Measurements from ENCODE around the gene CDCA7L. TPM values are rescaled to one million over a fixed set of nuclear protein-coding genes. Genes with fewer than 3 reads are reported as not detected.
"Not testable (repeated sequence)": the region's sequence is repeated elsewhere in the genome, so short reads cannot be mapped to it uniquely, and the experiment has no call there.

CDCA7L gene
- total RNA-seq, 4 donors from 2014 or later, result 12.6 to 61.7 (median 18.5) TPM

DNA sequence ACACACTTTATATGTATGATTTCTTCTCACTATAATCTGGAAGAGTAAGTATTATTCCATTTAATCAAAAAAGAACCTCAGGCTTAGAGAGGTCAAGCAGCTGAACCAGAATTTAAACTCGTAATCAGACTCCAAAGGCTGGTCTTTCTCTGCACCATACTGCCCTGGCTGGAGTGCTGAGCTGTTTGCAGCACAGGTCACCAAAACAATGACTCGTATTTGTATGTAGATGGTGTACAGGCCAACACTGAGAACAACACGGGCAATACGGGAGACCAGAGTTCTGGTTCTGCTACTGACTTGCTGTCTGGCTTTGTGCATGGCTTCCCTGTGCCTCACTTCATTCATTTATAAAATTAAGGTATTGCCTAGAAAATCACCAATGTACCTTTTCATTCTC lies 57.9 kb downstream of the CDCA7L start:
- DNase-seq, result no peak
- Histone ChIP-seq H3K4me1 (no peaks in the 10 kb centered on the region), H3K4me3 (no peak overlapping the region), H3K27ac (no peak overlapping the region), H3K27me3 (no peaks in the 10 kb centered on the region), H3K9me3 (no peaks in the 10 kb centered on the region), H3K36me3 (no peaks in the 10 kb centered on the region)
- intact Hi-C loops (cut with DNase I; ENCODE audit: low total_unique reads), result no loop called here
- no peak for TF ChIP-seq POLR2A (IDR thresholded peaks at IDR 0.05)
- TF ChIP-seq, protein P1, sequence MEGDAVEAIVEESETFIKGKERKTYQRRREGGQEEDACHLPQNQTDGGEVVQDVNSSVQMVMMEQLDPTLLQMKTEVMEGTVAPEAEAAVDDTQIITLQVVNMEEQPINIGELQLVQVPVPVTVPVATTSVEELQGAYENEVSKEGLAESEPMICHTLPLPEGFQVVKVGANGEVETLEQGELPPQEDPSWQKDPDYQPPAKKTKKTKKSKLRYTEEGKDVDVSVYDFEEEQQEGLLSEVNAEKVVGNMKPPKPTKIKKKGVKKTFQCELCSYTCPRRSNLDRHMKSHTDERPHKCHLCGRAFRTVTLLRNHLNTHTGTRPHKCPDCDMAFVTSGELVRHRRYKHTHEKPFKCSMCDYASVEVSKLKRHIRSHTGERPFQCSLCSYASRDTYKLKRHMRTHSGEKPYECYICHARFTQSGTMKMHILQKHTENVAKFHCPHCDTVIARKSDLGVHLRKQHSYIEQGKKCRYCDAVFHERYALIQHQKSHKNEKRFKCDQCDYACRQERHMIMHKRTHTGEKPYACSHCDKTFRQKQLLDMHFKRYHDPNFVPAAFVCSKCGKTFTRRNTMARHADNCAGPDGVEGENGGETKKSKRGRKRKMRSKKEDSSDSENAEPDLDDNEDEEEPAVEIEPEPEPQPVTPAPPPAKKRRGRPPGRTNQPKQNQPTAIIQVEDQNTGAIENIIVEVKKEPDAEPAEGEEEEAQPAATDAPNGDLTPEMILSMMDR (IDR thresholded peaks at IDR 0.05), result no peak

DNA sequence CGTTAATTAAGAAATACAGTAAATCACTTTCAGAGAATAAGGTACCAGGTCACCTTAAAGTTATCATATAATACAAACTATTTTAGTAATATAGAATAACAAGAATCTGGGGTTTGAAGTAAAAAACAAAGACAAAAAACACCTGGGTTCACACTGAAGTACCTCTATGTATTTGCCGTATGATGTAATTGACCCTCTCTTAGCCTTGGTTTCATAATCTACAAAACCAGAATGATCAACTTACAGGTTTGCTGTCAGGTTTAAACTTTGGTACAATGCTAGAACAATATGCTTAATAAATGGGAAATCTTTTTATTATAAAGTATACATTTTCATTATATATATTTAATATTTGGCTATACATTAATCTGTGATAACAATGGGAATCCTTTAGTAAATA lies 58.3 kb downstream of the CDCA7L start:
- no peaks in the 10 kb centered on the region for H3K36me3 ChIP-seq
- H3K27ac ChIP-seq, result no peak overlapping the region
- no peak for DNase-seq
- H3K4me1 ChIP-seq, result no peaks in the 10 kb centered on the region
- no peak overlapping the region for H3K4me3 ChIP-seq
- intact Hi-C loops (cut with DNase I; ENCODE audit: low total_unique reads), result no loop called here
- TF ChIP-seq, protein P1 (IDR thresholded peaks at IDR 0.05), result no peak
- no peak for TF ChIP-seq POLR2A (IDR thresholded peaks at IDR 0.05)
- no peaks in the 10 kb centered on the region for H3K9me3 ChIP-seq
- no peaks in the 10 kb centered on the region for H3K27me3 ChIP-seq

DNA sequence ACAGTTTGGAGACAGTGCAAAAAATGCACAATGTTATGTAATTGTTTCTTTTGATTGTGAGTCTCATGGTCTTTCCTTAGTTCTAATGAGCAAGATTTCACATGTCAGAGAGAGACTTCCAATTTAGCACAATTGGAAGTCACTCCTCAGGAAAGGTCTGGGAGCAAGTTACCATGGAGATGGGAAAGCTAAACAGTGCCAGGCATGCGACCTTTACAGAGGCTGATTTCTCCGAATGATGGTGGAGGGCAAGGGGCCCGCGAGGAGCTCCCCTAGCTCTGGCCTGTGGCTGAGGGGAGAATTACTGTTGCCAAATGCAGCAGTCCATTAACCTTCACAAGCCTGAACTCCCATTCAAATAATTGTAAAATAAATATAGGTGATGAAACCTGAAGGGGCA lies 59.3 kb downstream of the CDCA7L start:
- Histone ChIP-seq H3K9me3 (no peaks in the 10 kb centered on the region), H3K27ac (no peak overlapping the region), H3K4me3 (no peak overlapping the region), H3K27me3 (no peaks in the 10 kb centered on the region), H3K4me1 (no peaks in the 10 kb centered on the region), H3K36me3 (no peaks in the 10 kb centered on the region)
- TF ChIP-seq, protein P1 (IDR thresholded peaks at IDR 0.05), result no peak
- no peak for TF ChIP-seq POLR2A (IDR thresholded peaks at IDR 0.05)
- intact Hi-C loops (cut with DNase I; ENCODE audit: low total_unique reads), result no loop called here
- no peak for DNase-seq

DNA sequence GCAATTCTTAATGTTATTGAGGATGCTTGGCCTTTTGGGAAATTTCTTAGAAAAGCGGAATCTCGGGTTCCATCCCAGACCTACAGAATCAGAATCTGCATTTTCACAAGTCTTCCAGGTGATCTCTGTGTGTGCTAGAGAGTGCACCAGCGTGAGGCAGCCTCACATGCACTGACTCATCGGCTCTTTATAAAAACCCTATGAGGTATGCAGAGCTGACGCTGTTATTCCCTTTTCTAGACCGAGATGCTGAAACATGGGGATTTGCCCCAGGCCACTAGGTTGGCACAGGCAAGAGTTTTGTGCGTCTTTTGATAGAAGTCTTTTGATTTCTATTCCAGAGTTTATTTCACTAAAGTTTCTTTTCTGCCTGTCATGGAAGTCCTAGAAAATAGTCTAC lies 61.2 kb downstream of the CDCA7L start:
- no peak for TF ChIP-seq POLR2A (IDR thresholded peaks at IDR 0.05)
- TF ChIP-seq, protein P1 (IDR thresholded peaks at IDR 0.05), result no peak
- Histone ChIP-seq H3K36me3 (no peaks in the 10 kb centered on the region), H3K4me1 (no peaks in the 10 kb centered on the region), H3K4me3 (no peak overlapping the region), H3K9me3 (no peaks in the 10 kb centered on the region), H3K27ac (no peak overlapping the region), H3K27me3 (no peaks in the 10 kb centered on the region)
- intact Hi-C loops (cut with DNase I; ENCODE audit: low total_unique reads), result no loop called here
- no peak for DNase-seq

DNA sequence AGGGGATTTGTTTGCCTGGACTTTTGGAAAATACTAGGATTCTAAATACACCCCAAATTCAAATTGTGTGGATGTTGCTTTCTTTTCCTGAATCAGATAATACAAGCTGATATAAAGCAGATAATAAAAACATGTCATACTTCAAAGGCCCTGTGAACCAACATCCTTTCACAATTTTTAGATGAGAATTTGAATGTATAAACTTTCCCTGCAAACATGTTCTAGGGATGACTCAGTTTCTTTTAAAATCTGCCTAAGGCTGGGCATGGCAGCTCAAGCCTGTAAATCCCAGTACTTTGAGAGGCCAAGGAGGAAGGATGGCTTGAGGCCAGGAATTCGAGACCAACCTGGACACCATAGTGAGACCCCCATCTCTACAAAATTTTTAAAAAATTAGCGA lies 62.2 kb downstream of the CDCA7L start:
- H3K4me1 ChIP-seq; H3K4me3 ChIP-seq; H3K27ac ChIP-seq; intact Hi-C loops (cut with DNase I; ENCODE audit: low total_unique reads); H3K9me3 ChIP-seq; H3K27me3 ChIP-seq; H3K36me3 ChIP-seq; DNase-seq: not testable (repeated sequence)

DNA sequence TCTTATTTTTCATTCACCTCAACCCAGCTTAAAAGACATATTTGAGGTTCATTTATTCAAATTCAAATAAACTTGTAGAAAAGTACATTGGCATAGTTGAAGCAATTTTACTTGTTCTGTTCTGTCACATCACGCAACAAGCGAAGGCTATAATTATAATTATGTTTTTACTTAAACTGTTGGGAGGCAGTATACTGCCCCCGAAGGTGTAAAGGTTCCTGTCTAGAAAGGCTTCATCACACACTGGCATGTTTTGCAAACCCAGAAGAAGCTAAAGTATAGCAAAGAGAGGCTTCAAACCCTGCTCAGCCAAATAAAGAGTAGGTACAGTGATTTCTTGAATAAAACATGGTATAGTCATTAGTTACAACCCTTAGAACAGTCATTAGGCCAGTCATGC lies 62.6 kb downstream of the CDCA7L start:
- intact Hi-C loops (cut with DNase I; ENCODE audit: low total_unique reads), result no loop called here
- no peaks in the 10 kb centered on the region for H3K4me1 ChIP-seq
- H3K4me3 ChIP-seq, result no peak overlapping the region
- H3K27me3 ChIP-seq, result no peaks in the 10 kb centered on the region
- DNase-seq, result no peak
- no peaks in the 10 kb centered on the region for H3K9me3 ChIP-seq
- no peaks in the 10 kb centered on the region for H3K36me3 ChIP-seq
- no peak overlapping the region for H3K27ac ChIP-seq
- TF ChIP-seq, protein P1 (IDR thresholded peaks at IDR 0.05), result no peak
- no peak for TF ChIP-seq POLR2A (IDR thresholded peaks at IDR 0.05)
